GM10248 (cell line): ENCODE data around the gene KRT80.

Experiments used
- CTCF ChIA-PET: fragments of 300-600 bp; sonication (Branson Sonifier 250); formaldehyde crosslinking; extraction: SDS; loops from one replicate; lab custom pipeline; 2021; ENCODE audit warnings: antibody characterized with exemption; lab: Yijun Ruan, JAX
- POLR2A ChIA-PET: fragments of 350-650 bp; sonication (Branson Sonifier 250); formaldehyde crosslinking; extraction: SDS; loops from one replicate; lab custom pipeline; 2020; ENCODE audit warnings: antibody characterized with exemption; lab: Yijun Ruan, JAX
- DNase-seq: peaks from one replicate; pipeline ENCODE4 v3.0.0; 2012; ENCODE audit errors: extremely low spot score
- CTCF ChIP-seq: IDR thresholded peaks from 2 replicates; pipeline ENCODE4 v1.5.1; 2012; ENCODE audit warnings: mild to moderate bottlenecking, low read depth; ENCODE audit errors: extremely low read depth, missing control alignments, control extremely low read depth

Gene KRT80

GRCh38 chr12:52212701-52213563 lies 21.1 kb upstream of the KRT80 start:
- TF ChIP-seq CTCF: no peak
- no peak for DNase-seq
- CTCF ChIA-PET: interaction anchor here (0.7 to 4.0 kb wide), 22 partner anchors 11 to 711 kb away, joined by 3 to 48 read pairs (median 4); no protein-coding TSS in a partner anchor
- POLR2A ChIA-PET: no interaction called here

DNA sequence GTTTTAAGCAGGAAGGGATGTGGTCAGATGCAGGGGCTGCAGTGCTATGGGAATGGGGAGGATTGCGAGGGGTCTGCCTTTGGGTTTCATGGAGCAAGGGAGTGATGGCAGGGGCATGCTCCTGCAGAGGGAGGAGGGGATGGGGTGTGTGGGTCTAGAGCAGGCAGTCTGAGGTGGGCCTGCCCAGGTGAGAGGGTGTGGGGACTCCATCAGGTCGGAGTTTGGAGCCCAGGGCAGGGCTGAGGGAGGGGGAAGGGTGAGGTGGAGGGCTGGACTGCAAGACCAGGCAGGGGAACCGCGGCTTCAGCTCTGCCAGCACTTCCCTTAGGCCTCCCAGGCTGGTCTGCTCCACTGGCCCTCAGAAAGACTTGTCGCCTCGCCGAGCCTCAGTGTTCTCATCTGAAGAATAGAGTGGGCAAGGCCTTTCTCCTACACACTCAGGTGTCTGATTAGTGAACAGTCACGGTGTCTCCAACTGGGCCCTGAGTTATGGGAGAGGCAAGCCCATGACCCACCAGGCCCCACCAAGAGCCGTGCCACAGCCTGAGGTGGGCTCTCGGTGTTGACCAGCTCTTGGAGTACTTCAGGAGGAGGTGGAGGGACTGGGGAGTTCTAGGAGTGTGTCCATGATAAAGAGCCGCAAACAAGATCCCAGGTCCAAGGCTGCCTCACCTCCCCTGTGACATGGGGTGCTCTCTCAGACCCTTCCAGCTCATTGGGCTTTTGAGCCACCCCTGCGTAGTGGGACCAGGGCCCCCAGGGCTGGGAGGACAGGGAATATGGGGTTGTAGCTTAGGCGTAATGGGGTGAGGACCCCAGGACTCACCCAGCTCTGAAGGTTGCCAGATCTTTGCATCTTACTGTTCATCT lies 20.1 kb upstream of the KRT80 start:
- no peak for DNase-seq
- ChIA-PET CTCF (interaction anchor here (1.0 to 4.0 kb wide), 11 partner anchors 10 to 98 kb away, joined by 3 to 48 read pairs (median 5); no protein-coding TSS in a partner anchor), POLR2A (no interaction called here)
- TF ChIP-seq CTCF: no peak

DNA sequence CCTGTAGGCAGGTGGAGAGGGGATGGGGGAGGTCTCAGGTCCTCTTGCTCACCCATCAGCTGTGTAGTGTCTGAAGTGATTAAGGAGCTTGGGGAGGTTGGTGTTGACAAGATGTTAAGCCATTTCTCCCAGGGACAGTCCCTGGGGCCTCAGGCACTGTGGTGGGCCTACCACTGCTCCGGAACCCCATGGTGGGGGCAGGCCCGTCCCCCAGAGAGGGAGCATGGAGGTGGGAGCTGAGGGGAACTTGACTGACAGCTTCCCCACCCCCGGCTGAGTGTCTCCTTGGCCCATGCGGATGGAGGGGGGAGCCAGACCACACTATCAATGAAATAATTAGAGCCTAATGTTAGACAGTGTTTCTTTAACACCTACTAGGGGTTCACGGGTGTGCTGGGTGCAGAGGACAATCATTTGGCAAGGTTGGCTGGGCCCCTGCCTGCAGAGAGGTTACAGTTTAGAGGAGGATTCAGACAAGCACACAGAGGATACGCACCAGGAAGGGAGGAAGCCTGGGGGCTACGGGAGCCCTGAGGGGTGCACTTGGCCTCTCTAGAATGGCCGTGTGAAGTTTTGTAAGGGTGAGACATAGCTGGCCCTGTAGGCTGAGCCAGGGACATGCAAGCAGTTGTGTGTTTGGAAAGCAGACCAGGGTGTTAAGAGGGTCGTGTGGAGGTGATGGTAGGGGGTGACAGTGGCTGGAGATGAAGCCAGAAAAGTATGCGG lies 19.3 kb upstream of the KRT80 start:
- DNase-seq: no peak
- CTCF ChIA-PET: interaction anchor here (1.1 to 4.0 kb wide), 7 partner anchors 13 to 99 kb away, joined by 3 to 48 read pairs (median 5); no protein-coding TSS in a partner anchor

GRCh38 chr12:52210186-52210924 lies 18.5 kb upstream of the KRT80 start:
- no peak for TF ChIP-seq CTCF
- no peak for DNase-seq
- POLR2A ChIA-PET: no interaction called here
- CTCF ChIA-PET: interaction anchor here (1.2 to 4.0 kb wide), 3 partner anchors 13 to 69 kb away, joined by 3 to 48 read pairs (median 10); no protein-coding TSS in a partner anchor

More for the DNA sequence above, 19.3 kb upstream of the KRT80 start:
- no peak for TF ChIP-seq CTCF
- POLR2A ChIA-PET: no interaction called here

DNA sequence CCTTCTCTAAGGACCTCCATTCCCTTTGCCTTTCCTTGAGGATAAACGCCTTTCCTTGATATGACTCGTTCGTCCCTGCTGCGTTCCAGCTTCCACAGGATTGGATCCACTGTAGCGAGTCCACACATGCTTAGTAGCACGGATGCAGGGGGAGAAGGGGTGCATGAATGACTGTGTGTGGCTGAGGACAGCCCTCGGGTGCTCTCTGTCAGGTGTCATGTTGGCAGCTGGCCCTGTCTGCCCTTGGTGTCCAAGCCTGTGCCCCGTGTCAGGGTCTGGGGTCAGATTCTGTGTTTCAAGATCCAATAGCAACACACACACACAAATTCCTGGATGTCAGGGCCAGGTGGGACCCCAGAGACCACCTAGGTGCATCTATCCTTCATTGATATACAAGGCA lies 17.5 kb upstream of the KRT80 start:
- TF ChIP-seq CTCF: no peak
- CTCF ChIA-PET: interaction anchor here (1.0 to 3.2 kb wide), 3 partner anchors 12 to 118 kb away, joined by 3 to 15 read pairs (median 3); no protein-coding TSS in a partner anchor
- DNase-seq: no peak
- POLR2A ChIA-PET: no interaction called here
